Esophagus muscularis mucosa (tissue), 3 donors: ENCODE data around the gene IMPACT.

Experiments
- CTCF ChIP-seq, 3 experiments: fragments of 200-600 bp in 2 of 3; fragments of 450-650 bp in 1 of 3; sonication (generic) in 2 of 3; IDR thresholded peaks; one replicate each; pipeline ENCODE4 v1.5.1; 2017 to 2019; ENCODE audit warnings: antibody characterized with exemption in 3 of 3, mild to moderate bottlenecking in 2 of 3, moderate library complexity in 1 of 3
- POLR2AphosphoS5 ChIP-seq, 2 donors: sonication (generic); formaldehyde crosslinking; IDR thresholded peaks; one replicate each; pipeline ENCODE4 v1.6.1; 2017; ENCODE audit warnings: antibody characterized with exemption in 2 of 2

- TF ChIP-seq POLR2AphosphoS5 (IDR thresholded peaks at IDR 0.05) (peak; percentile 82), CTCF (IDR thresholded peaks at IDR 0.05) (no peak)
Observed at GRCh38 chr18:24397694-24398368, 28.6 kb upstream of the IMPACT start, which contains the start of gene OSBPL1A.
